Sigmoid colon (tissue), 7 donors: Measurements from ENCODE around the gene CYTH4. TPM values are rescaled to one million over a fixed set of nuclear protein-coding genes. Genes with fewer than 3 reads are reported as not detected.

ENCODE experiments used
- DNase-seq: peaks from one replicate; pipeline ENCODE4 v3.0.0-alpha.2; 2019
- H3K27ac ChIP-seq, 4 donors: fragments of 200-600 bp; sonication (generic); one replicate each; pipeline ENCODE4 v1.5.1; 2016 to 2019; ENCODE audit warnings: mild to moderate bottlenecking in 1 of 4
- H3K27me3 ChIP-seq, 3 donors: fragments of 200-600 bp; sonication (generic); one replicate each; pipeline ENCODE4 v1.5.1; 2019; ENCODE audit warnings: mild to moderate bottlenecking in 1 of 3
- H3K36me3 ChIP-seq, 4 donors: fragments of 200-600 bp; sonication (generic); one replicate each; pipeline ENCODE4 v1.5.1; 2016 to 2019
- H3K4me1 ChIP-seq, 4 donors: fragments of 200-600 bp; sonication (generic); one replicate each; pipeline ENCODE4 v1.5.1; 2017 to 2019
- H3K4me3 ChIP-seq, 4 donors: fragments of 200-600 bp; sonication (generic); one replicate each; pipeline ENCODE4 v1.5.1; 2017 to 2019; ENCODE audit warnings: mild to moderate bottlenecking in 2 of 4, moderate library complexity in 1 of 4
- H3K9me3 ChIP-seq, 4 donors: fragments of 200-600 bp in 3 of 4; sonication (generic) in 3 of 4; one replicate each; pipeline versions ENCODE4 v1.5.1 to v1.6.1; 2013 to 2019
- EP300 ChIP-seq, 4 donors: sonication (generic); formaldehyde crosslinking; IDR thresholded peaks; one replicate each; pipeline ENCODE4 v1.6.1; 2017; ENCODE audit warnings: antibody characterized with exemption in 4 of 4
- POLR2A ChIP-seq, 2 donors: fragments of 450-650 bp; IDR thresholded peaks; one replicate each; pipeline ENCODE4 v1.6.1; 2016; ENCODE audit warnings: antibody characterized with exemption in 2 of 2, mild to moderate bottlenecking in 2 of 2, moderate library complexity in 2 of 2
- POLR2AphosphoS5 ChIP-seq, 4 donors: sonication (generic); formaldehyde crosslinking; IDR thresholded peaks; one replicate each; pipeline ENCODE4 v1.6.1; 2017; ENCODE audit warnings: antibody characterized with exemption in 4 of 4
- WGBS, 2 donors: extraction: QIAGEN DNeasy Blood & Tissue Kit; methylation state at CpG; one replicate each; pipeline ENCODE4 v1.1.7; 2013; 5-methylcytosine and 5-hydroxymethylcytosine counted together
- intact Hi-C: fragments of 100-400 bp; cut with DNase I; formaldehyde crosslinking; loops from one replicate; pipeline ENCODE4 v1.15.1; 2023
- polyA plus RNA-seq, 3 donors: library from polyadenylated mRNA; stranded (reverse); fragments of 200-250 nt; gene quantifications; one replicate each; pipeline ENCODE4 v1.2.3, GENCODE V29; 2013
- total RNA-seq, 4 donors: library from RNA; depleted of rRNA; stranded (reverse); fragments of >200 nt; gene quantifications; one replicate each; pipeline ENCODE4 v1.1.0, GENCODE V29; 2016
- TF ChIP-seq, protein P1 (sequence below), 4 experiments: fragments of 450-650 bp in 3 of 4; fragments of 200-600 bp in 1 of 4; IDR thresholded peaks; one replicate each; pipeline ENCODE4 v1.5.1; 2016 to 2019; ENCODE audit warnings: antibody characterized with exemption in 4 of 4, mild to moderate bottlenecking in 3 of 4, moderate library complexity in 2 of 4
- donor health status: healthy with polysubstance abuse.
- donor health status: Bipolar disorder and iron deficiency.
- donor health status: healthy.

CYTH4 gene
- total and polyA plus RNA-seq, 7 donors = 4.2 to 22.0 (median 7.2) TPM

- no peaks in the 10 kb centered on the region for H3K9me3 ChIP-seq
- peaks cover 0 to 9% (median 0%) of the 10 kb centered on the region in 4 donors for H3K4me1 ChIP-seq
- H3K27ac ChIP-seq = no peak overlapping the region
- 79 to 85% methylated on average over 8 of the region's 8 CpGs for WGBS, 2 donors
- H3K4me3 ChIP-seq = no peak overlapping the region
- no peaks in the 10 kb centered on the region for H3K36me3 ChIP-seq
- no peak for DNase-seq
- intact Hi-C loops = no loop called here
- peaks cover 29 to 84% (median 46%) of the 10 kb centered on the region in 3 donors for H3K27me3 ChIP-seq
- TF ChIP-seq POLR2A (IDR thresholded peaks at IDR 0.05) (no peak), POLR2AphosphoS5 (IDR thresholded peaks at IDR 0.05) (no peak), EP300 (IDR thresholded peaks at IDR 0.05) (no peak)
- TF ChIP-seq, protein P1, sequence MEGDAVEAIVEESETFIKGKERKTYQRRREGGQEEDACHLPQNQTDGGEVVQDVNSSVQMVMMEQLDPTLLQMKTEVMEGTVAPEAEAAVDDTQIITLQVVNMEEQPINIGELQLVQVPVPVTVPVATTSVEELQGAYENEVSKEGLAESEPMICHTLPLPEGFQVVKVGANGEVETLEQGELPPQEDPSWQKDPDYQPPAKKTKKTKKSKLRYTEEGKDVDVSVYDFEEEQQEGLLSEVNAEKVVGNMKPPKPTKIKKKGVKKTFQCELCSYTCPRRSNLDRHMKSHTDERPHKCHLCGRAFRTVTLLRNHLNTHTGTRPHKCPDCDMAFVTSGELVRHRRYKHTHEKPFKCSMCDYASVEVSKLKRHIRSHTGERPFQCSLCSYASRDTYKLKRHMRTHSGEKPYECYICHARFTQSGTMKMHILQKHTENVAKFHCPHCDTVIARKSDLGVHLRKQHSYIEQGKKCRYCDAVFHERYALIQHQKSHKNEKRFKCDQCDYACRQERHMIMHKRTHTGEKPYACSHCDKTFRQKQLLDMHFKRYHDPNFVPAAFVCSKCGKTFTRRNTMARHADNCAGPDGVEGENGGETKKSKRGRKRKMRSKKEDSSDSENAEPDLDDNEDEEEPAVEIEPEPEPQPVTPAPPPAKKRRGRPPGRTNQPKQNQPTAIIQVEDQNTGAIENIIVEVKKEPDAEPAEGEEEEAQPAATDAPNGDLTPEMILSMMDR (IDR thresholded peaks at IDR 0.05) = no peak
Measured at GRCh38 chr22:37337204-37337943, 55.1 kb downstream of the CYTH4 start.

DNA sequence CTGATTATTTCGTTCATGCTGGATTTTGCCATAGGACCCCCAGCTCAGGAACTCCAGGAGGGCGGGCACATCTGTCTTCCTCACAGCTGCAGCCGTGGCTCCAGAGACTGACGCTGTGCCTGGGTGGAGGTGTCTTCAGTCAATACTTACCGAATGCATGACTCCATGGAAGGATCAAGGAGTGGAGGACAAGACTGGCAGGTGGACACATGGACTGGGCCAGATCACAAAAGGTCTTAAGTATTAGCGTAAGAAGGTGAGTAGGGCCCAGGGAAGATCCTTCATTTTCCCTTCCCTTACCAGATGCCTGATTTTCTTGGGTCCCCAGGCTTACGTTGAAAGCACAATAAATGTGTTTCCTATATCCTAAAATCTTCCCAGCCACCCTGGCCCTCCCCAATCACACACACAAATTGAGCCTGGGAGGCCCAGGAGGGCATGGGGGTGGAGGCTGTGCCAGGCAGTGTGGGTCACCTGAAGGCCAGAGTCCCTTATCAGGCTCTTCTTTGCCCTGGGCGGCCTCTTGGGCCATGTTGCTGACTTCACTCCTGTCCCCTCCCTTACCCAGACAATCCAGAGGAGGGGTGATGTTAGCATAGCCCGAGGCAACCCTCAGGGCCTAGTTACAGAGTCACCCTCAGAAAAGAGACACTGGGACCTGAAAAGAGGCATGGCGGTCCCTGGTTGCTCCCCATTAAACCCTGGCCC is 56.4 kb downstream of the CYTH4 start:
- TF ChIP-seq POLR2A (IDR thresholded peaks at IDR 0.05) (no peak), POLR2AphosphoS5 (IDR thresholded peaks at IDR 0.05) (no peak), EP300 (IDR thresholded peaks at IDR 0.05) (no peak)
- TF ChIP-seq, protein P1 (IDR thresholded peaks at IDR 0.05) = no peak
- Histone ChIP-seq H3K9me3 (no peaks in the 10 kb centered on the region), H3K4me3 (no peak overlapping the region), H3K27ac (no peak overlapping the region), H3K4me1 (peaks cover 0 to 9% (median 0%) of the 10 kb centered on the region in 4 donors), H3K27me3 (peaks cover 26 to 84% (median 36%) of the 10 kb centered on the region in 3 donors), H3K36me3 (no peaks in the 10 kb centered on the region)
- intact Hi-C loops = no loop called here
- 90 to 92% methylated on average over 10 of the region's 10 CpGs for WGBS, 2 donors
- no peak for DNase-seq

DNA sequence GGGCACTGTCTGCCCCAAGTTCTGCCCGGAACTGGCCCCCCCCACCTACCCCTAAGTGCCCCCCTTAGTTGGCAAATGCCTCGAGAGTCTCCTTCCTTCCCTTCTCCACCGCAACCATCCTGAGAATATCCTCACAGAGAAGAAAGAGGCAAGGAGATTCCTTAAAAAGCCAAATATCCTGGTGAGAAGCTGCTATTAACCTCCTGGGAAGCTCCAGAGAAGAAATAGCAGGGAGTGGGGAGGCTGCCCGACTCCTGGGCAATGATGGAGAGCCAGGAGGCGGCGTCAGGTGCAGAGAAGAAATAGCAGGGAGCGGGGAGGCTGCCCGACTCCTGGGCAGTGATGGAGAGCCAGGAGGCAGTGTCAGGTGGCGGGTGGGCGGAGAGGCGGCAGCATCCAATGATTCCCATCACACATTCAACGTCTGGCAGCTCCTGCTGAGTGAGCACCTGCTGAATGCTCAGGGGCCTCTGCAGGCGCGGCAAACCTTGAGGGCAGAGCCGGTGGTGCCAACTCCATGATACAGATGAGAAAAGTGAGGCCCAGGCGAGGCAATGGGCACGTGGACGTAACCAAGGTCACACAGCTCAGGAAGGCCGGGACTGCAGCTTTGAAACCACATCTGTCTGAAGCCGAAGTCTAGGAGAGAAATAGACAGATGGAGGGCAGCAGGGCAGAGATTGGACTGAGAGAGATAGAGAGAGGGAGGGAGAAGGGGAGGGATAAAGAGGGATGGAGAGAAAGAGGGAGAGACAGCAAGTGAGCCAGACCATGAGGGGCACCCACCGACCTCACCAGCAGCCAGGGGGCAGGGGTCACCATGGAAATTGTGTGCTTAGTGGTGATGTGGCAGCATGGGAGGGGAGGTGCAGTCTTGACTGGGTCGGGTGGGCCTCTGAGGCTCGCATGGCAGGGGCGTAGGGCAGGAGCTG is 58.3 kb downstream of the CYTH4 start:
- Histone ChIP-seq H3K4me3 (no peak overlapping the region), H3K27me3 (peaks cover 8 to 65% (median 18%) of the 10 kb centered on the region in 3 donors), H3K9me3 (no peaks in the 10 kb centered on the region), H3K36me3 (no peaks in the 10 kb centered on the region), H3K27ac (no peak overlapping the region), H3K4me1 (peaks cover 0 to under 1% (median 0%) of the 10 kb centered on the region in 4 donors)
- 37 to 58% methylated on average over 24 of the region's 24 CpGs for WGBS, 2 donors
- intact Hi-C loops = no loop called here
- TF ChIP-seq, protein P1 (IDR thresholded peaks at IDR 0.05) = no peak
- TF ChIP-seq POLR2AphosphoS5 (IDR thresholded peaks at IDR 0.05) (no peak), POLR2A (IDR thresholded peaks at IDR 0.05) (no peak), EP300 (IDR thresholded peaks at IDR 0.05) (no peak)
- no peak for DNase-seq

DNA sequence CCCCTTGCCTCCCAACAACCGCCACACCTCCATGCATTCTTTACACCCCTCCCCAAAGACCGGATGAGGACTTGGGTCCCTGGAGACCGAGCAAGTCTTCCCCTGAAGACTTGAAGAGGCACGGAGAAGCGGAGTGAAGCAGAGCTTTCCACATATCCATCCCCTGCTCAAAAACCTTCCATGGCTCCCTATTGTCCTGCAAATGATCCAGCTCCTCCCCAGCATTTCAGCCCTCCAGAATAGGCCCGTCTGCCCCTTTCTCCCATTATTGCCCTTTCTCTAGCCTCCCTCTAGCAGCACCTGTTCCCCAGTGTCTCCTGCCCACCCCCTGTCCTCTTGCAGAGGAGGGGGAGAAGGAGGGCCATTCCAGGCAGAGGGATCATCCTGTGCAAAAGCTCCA is 59.8 kb downstream of the CYTH4 start:
- Histone ChIP-seq H3K4me3 (no peak overlapping the region), H3K9me3 (no peaks in the 10 kb centered on the region), H3K27me3 (peaks cover 5 to 52% (median 8%) of the 10 kb centered on the region in 3 donors), H3K4me1 (peaks cover 0 to 13% (median 11%) of the 10 kb centered on the region in 4 donors), H3K36me3 (no peaks in the 10 kb centered on the region), H3K27ac (no peak overlapping the region)
- WGBS, 2 donors = 82 to 88% methylated on average over 6 of the region's 6 CpGs
- TF ChIP-seq POLR2AphosphoS5 (IDR thresholded peaks at IDR 0.05) (no peak), EP300 (IDR thresholded peaks at IDR 0.05) (no peak), POLR2A (IDR thresholded peaks at IDR 0.05) (no peak)
- TF ChIP-seq, protein P1 (IDR thresholded peaks at IDR 0.05) = no peak
- intact Hi-C loops = no loop called here
- DNase-seq = no peak
